ENCODE results near the gene GGA2. TPM values are rescaled to one million over a fixed set of nuclear protein-coding genes. Genes with fewer than 3 reads are reported as not detected.

GGA2 gene
- total RNA-seq, 4 donors from 2014 or later = 19.4 to 53.8 (median 23.9) TPM

DNA sequence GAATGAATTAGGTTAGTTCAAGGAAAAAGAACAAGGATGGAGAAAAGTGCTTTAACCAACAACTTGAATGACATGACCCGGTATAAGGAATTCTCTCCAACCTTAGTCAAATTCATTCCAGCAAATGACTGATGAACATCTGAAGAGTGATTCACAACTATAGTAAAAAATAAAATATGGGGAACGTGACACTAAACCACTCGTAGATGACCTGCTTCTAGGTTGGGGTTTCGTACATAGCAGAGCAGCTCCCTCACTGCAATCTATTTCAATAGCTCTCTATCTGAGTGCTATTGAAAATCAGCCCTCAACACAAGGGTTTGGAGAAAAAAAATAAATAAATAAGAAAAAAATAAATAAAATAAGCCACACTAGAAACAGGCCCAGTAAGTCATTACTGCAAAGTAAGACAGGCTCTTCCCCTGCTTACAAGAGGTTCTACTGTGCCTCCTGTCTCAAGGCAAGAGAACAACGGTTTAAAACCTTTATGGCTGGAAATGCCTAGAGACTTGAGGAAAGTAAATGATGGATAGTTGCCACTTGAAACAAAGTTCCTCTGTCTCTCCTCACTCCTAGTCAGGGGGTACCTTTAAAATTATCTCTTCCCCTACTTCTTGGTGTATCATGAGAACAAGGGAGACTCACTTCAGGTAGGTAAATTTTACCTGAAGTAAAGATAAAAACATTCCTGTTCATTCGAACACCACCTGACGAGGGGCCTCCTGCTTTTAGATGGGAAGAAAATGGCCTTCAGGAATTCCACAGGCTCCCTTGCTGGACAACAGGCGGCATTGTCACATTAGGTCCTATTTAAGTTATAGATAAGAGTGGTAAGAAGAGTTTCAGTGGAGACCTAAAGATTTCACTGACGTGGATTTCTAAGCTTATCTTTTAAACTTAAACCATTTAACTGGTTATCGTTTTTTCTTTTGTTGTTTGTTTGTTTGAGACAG, 77.8 kb downstream of the GGA2 start:
- H3K36me3 ChIP-seq = peaks cover 0 to 86% (median 12%) of the 10 kb centered on the region in 3 donors
- TF ChIP-seq, protein P1, sequence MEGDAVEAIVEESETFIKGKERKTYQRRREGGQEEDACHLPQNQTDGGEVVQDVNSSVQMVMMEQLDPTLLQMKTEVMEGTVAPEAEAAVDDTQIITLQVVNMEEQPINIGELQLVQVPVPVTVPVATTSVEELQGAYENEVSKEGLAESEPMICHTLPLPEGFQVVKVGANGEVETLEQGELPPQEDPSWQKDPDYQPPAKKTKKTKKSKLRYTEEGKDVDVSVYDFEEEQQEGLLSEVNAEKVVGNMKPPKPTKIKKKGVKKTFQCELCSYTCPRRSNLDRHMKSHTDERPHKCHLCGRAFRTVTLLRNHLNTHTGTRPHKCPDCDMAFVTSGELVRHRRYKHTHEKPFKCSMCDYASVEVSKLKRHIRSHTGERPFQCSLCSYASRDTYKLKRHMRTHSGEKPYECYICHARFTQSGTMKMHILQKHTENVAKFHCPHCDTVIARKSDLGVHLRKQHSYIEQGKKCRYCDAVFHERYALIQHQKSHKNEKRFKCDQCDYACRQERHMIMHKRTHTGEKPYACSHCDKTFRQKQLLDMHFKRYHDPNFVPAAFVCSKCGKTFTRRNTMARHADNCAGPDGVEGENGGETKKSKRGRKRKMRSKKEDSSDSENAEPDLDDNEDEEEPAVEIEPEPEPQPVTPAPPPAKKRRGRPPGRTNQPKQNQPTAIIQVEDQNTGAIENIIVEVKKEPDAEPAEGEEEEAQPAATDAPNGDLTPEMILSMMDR (IDR thresholded peaks at IDR 0.05) = peak in 2 of 6 experiments; percentile 26
- no peak for TF ChIP-seq POLR2A (IDR thresholded peaks at IDR 0.05)
- peaks cover 6 to 28% (median 7%) of the 10 kb centered on the region in 3 donors for H3K4me1 ChIP-seq
- H3K4me3 ChIP-seq = no peak overlapping the region
- DNase-seq = no peak
- no peaks in the 10 kb centered on the region for H3K27me3 ChIP-seq
- intact Hi-C loops (cut with DNase I) = loop anchor here (5.0 kb wide), 1 partner anchor 250 kb away; the partner anchor contains the start of gene SCNN1G
- H3K27ac ChIP-seq = peak overlapping the region; percentile 40 to 82 (median 68)
- no peaks in the 10 kb centered on the region for H3K9me3 ChIP-seq
- 78 to 86% methylated on average over 10 of the region's 10 CpGs for WGBS, 2 donors

- DNase-seq = no peak
- H3K27me3 ChIP-seq = no peaks in the 10 kb centered on the region
- WGBS, 2 donors = 46 to 61% methylated on average over 2 of the region's 2 CpGs
- peaks cover 15 to 28% (median 19%) of the 10 kb centered on the region in 3 donors for H3K4me1 ChIP-seq
- H3K4me3 ChIP-seq = no peak overlapping the region
- H3K36me3 ChIP-seq = peaks cover 0 to 61% (median 11%) of the 10 kb centered on the region in 3 donors
- intact Hi-C loops (cut with DNase I) = no loop called here
- no peak overlapping the region for H3K27ac ChIP-seq
- TF ChIP-seq POLR2A (IDR thresholded peaks at IDR 0.05) = no peak
- TF ChIP-seq, protein P1 (IDR thresholded peaks at IDR 0.05) = no peak
- H3K9me3 ChIP-seq = no peaks in the 10 kb centered on the region
Measured at GRCh38 chr16:23428351-23428750, 81.9 kb downstream of the GGA2 start.

DNA sequence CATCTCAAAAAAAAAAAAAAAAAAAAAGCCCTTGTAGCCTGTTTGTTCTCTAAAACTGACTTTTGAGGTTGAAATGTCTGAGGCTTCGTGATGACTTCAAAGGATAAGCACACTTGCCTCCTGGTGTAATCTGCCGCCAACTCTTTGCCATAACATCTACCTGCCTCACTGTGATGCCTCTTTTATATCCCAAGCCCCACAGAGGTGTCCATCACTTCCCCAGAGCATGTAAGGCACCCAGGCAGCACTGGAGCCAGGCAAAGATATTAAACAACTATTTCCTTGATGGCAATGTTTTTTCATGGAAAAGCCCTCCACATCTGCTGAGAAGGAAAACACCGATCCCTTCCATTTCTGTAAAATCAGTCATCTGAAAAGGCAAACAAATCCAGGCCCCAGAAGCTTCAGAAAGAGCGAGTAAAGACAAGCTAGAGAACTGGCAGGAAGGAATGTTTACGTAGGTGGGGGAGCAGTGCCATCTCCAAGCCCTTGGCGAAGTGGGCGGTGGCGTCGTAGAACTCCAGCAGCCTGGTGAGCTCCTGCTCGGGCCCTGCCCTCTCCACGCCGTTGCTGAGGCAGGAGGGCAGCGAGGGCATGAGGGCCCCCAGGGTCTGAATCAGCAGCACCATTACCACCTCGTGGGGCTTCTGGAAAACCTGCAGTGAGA, 85.9 kb downstream of the GGA2 start:
- Histone ChIP-seq H3K36me3 (peaks cover 0 to 25% (median 0%) of the 10 kb centered on the region in 3 donors), H3K4me1 (peaks cover 19 to 34% (median 23%) of the 10 kb centered on the region in 3 donors), H3K9me3 (no peaks in the 10 kb centered on the region), H3K4me3 (no peak overlapping the region), H3K27ac (peak overlapping the region; percentile 90 to 99 (median 98)), H3K27me3 (no peaks in the 10 kb centered on the region)
- DNase-seq = no peak
- WGBS, 2 donors = 43 to 51% methylated on average over 10 to 14 of the region's 14 CpGs
- intact Hi-C loops (cut with DNase I) = no loop called here
- TF ChIP-seq POLR2A (IDR thresholded peaks at IDR 0.05) = no peak
- TF ChIP-seq, protein P1 (IDR thresholded peaks at IDR 0.05) = no peak

DNA sequence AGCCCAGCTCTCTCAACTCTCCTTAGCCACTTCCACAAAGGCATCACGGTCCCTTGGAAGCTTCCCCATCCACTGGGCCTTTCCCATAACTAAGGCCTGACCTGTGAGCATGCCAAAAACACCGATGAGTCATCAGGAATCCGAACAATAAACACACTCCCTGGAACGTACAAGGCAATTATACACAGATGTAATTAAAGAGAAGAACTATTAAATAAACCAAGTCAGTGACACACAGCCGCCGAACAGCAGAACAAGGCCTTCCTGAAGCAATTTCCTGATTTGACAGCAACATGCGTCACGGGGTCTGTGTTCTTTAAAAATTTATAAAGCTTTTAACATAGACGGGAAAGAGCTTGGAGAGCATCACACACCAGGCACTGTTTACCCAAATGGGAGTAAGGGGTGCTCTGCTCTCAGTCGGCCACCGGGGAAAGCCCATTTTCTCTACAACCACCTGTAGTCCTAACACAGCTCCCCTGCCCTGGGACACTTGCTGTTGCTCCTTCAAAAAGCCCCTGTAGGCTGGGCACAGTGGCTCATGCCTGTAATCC, 86.7 kb downstream of the GGA2 start:
- Histone ChIP-seq H3K36me3 (peaks cover 0 to 26% (median 0%) of the 10 kb centered on the region in 3 donors), H3K4me1 (peaks cover 19 to 34% (median 23%) of the 10 kb centered on the region in 3 donors), H3K9me3 (no peaks in the 10 kb centered on the region), H3K27ac (peak overlapping the region; percentile 90 to 99 (median 98)), H3K4me3 (peak overlapping the region in 2 of 4 donors; percentile 3 to 25), H3K27me3 (no peaks in the 10 kb centered on the region)
- 13 to 25% methylated on average over 10 to 11 of the region's 11 CpGs for WGBS, 2 donors
- TF ChIP-seq, protein P1 (IDR thresholded peaks at IDR 0.05) = peak in 2 of 6 experiments; percentile 3 to 7
- peak in 1 of 4 donors; percentile 23 for TF ChIP-seq POLR2A (IDR thresholded peaks at IDR 0.05)
- DNase-seq = no peak
- intact Hi-C loops (cut with DNase I) = no loop called here

All from esophagus squamous epithelium (tissue), 5 donors.